Neuronal stem cell (in vitro differentiated cells): ENCODE data around the gene NUTM1.

Experiments used
- DNase-seq: peaks from one replicate; pipeline ENCODE4 v3.0.0-alpha.2; 2013; ENCODE audit warnings: low spot score
- H2AFZ ChIP-seq: one replicate; pipeline ENCODE4 v1.6.1; 2013; ENCODE audit warnings: mild to moderate bottlenecking, low read length, inconsistent platforms
- H2AK5ac ChIP-seq: 2 replicates; pipeline ENCODE4 v1.6.1; 2013; ENCODE audit warnings: low read depth, mild to moderate bottlenecking, inconsistent platforms, low read length, moderate library complexity, mixed read lengths
- H2BK120ac ChIP-seq: 2 replicates; pipeline ENCODE4 v1.6.1; 2013; ENCODE audit warnings: low read depth, mild to moderate bottlenecking, inconsistent platforms, low read length, moderate library complexity, mixed read lengths
- H2BK12ac ChIP-seq: one replicate; pipeline ENCODE4 v1.6.1; 2013; ENCODE audit warnings: low read length, inconsistent platforms
- H2BK15ac ChIP-seq: 2 replicates; pipeline ENCODE4 v1.6.1; 2013; ENCODE audit warnings: mild to moderate bottlenecking, low read length, inconsistent platforms, mixed read lengths
- H2BK5ac ChIP-seq: one replicate; pipeline ENCODE4 v1.6.1; 2013; ENCODE audit warnings: inconsistent platforms, mild to moderate bottlenecking, low read length, moderate library complexity
- H3K14ac ChIP-seq: one replicate; pipeline ENCODE4 v1.6.1; 2013; ENCODE audit warnings: low read length, inconsistent platforms
- H3K18ac ChIP-seq: 2 replicates; pipeline ENCODE4 v1.6.1; 2013; ENCODE audit warnings: low read length, inconsistent platforms
- H3K23ac ChIP-seq: 2 replicates; pipeline ENCODE4 v1.6.1; 2013; ENCODE audit warnings: low read depth, mild to moderate bottlenecking, mixed read lengths, low read length, inconsistent platforms; ENCODE audit not compliant: poor library complexity
- H3K27ac ChIP-seq: replicated peaks from 3 replicates; pipeline ENCODE4 v1.5.1; 2013; ENCODE audit warnings: low read length, inconsistent platforms
- H3K27me3 ChIP-seq, 3 experiments: 2 replicates each; pipeline ENCODE4 v1.6.1; 2013; ENCODE audit warnings: low read length in 3 of 3, mild to moderate bottlenecking in 2 of 3, inconsistent platforms in 1 of 3, low read depth in 1 of 3, mixed read lengths in 1 of 3, moderate library complexity in 1 of 3; ENCODE audit not compliant: control insufficient read depth in 3 of 3, insufficient read depth in 3 of 3
- H3K36me3 ChIP-seq, 2 donors: replicated peaks in 1 of 2; 2 replicates each; pipeline ENCODE4 v1.6.1; 2013; ENCODE audit warnings: low read length in 2 of 2; ENCODE audit not compliant: control insufficient read depth in 2 of 2, insufficient read depth in 2 of 2
- H3K4ac ChIP-seq: 2 replicates; pipeline ENCODE4 v1.6.1; 2013; ENCODE audit warnings: inconsistent platforms, mild to moderate bottlenecking, low read length, moderate library complexity
- H3K4me1 ChIP-seq, 2 donors: 1 replicate in 1 of 2; 2 replicates in 1 of 2; pipeline ENCODE4 v1.6.1; 2013; ENCODE audit warnings: low read length in 2 of 2, low read depth in 1 of 2; ENCODE audit not compliant: control insufficient read depth in 2 of 2, insufficient read depth in 1 of 2
- H3K4me2 ChIP-seq: one replicate; pipeline ENCODE4 v1.6.1; 2013; ENCODE audit warnings: mild to moderate bottlenecking, low read length, inconsistent platforms; ENCODE audit not compliant: insufficient read depth, poor library complexity, severe bottlenecking
- H3K4me3 ChIP-seq, 2 donors: 2 replicates each; pipeline ENCODE4 v1.5.1; 2013; ENCODE audit warnings: low read length in 2 of 2, mild to moderate bottlenecking in 2 of 2, inconsistent platforms in 1 of 2, moderate library complexity in 1 of 2
- H3K79me1 ChIP-seq: one replicate; pipeline ENCODE4 v1.6.1; 2013; ENCODE audit warnings: low read depth, mild to moderate bottlenecking, inconsistent platforms, low read length, moderate library complexity
- H3K9ac ChIP-seq: one replicate; pipeline ENCODE4 v1.6.1; 2013; ENCODE audit warnings: mild to moderate bottlenecking, low read depth, low read length, inconsistent platforms; ENCODE audit not compliant: poor library complexity
- H3K9me3 ChIP-seq, 2 donors: replicated peaks in 1 of 2; 2 replicates each; pipeline versions ENCODE3 to v1.6.1; 2013; ENCODE audit warnings: low read length in 2 of 2, mild to moderate bottlenecking in 2 of 2, inconsistent platforms in 1 of 2, low read depth in 1 of 2, mixed read lengths in 1 of 2, moderate library complexity in 1 of 2; ENCODE audit not compliant: control insufficient read depth in 2 of 2, insufficient read depth in 1 of 2
- H4K8ac ChIP-seq: one replicate; pipeline ENCODE4 v1.6.1; 2013; ENCODE audit warnings: low read depth, mild to moderate bottlenecking, inconsistent platforms, low read length, moderate library complexity
- H4K91ac ChIP-seq: one replicate; pipeline ENCODE4 v1.6.1; 2013; ENCODE audit warnings: low read length, low read depth, mild to moderate bottlenecking, inconsistent platforms; ENCODE audit not compliant: poor library complexity
- WGBS, 2 donors: extraction: QIAGEN DNeasy Blood & Tissue Kit; methylation state at CpG; one replicate each; pipeline ENCODE4 v1.1.7; 2013; ENCODE audit warnings: missing lambda C conversion rate in 2 of 2, mixed read lengths in 1 of 2; ENCODE audit not compliant: insufficient read length in 2 of 2, insufficient replicate concordance in 1 of 2; ENCODE audit errors: extremely low coverage in 2 of 2; 5-methylcytosine and 5-hydroxymethylcytosine counted together

NUTM1 gene

GRCh38 chr15:34311563-34311962, 31.6 kb upstream of the NUTM1 start:
- H3K14ac ChIP-seq, result no peak overlapping the region
- no peak overlapping the region for H2BK120ac ChIP-seq
- no peak overlapping the region for H3K4me2 ChIP-seq
- H3K9me3 ChIP-seq, result no peaks in the 10 kb centered on the region
- WGBS, 2 donors, result no CpG with 5 or more reads among the region's 1 CpG
- no peak overlapping the region for H3K9ac ChIP-seq
- no peaks in the 10 kb centered on the region for H3K27me3 ChIP-seq
- no peak overlapping the region for H2BK12ac ChIP-seq
- no peak overlapping the region for H2BK5ac ChIP-seq
- H2AFZ ChIP-seq, result no peak overlapping the region
- no peaks in the 10 kb centered on the region for H3K79me1 ChIP-seq
- H3K4me3 ChIP-seq, result no peak overlapping the region
- no peak overlapping the region for H3K27ac ChIP-seq
- no peak overlapping the region for H3K23ac ChIP-seq
- no peak for DNase-seq
- H3K4me1 ChIP-seq, result no peaks in the 10 kb centered on the region
- H4K8ac ChIP-seq, result no peak overlapping the region
- H3K4ac ChIP-seq, result no peak overlapping the region
- H2AK5ac ChIP-seq, result no peak overlapping the region
- no peak overlapping the region for H3K18ac ChIP-seq
- no peak overlapping the region for H2BK15ac ChIP-seq
- H4K91ac ChIP-seq, result no peak overlapping the region
- H3K36me3 ChIP-seq, result no peaks in the 10 kb centered on the region

GRCh38 chr15:34314491-34315490, 28.3 kb upstream of the NUTM1 start:
- no peak overlapping the region for H2AFZ ChIP-seq

GRCh38 chr15:34318277-34319079, 24.6 kb upstream of the NUTM1 start:
- Histone ChIP-seq H3K23ac (no peak overlapping the region), H4K91ac (no peak overlapping the region), H4K8ac (no peak overlapping the region), H3K4ac (no peak overlapping the region), H3K9ac (no peak overlapping the region), H3K36me3 (no peaks in the 10 kb centered on the region), H3K79me1 (no peaks in the 10 kb centered on the region), H2AFZ (peak overlapping the region; percentile 80), H3K4me1 (peaks cover 0 to 2% of the 10 kb centered on the region in 2 donors), H3K4me3 (peak overlapping the region in 1 of 2 donors; percentile 19), H2BK15ac (no peak overlapping the region), H3K27me3 (no peaks in the 10 kb centered on the region), H2BK120ac (no peak overlapping the region), H3K27ac (no peak overlapping the region), H2BK12ac (no peak overlapping the region), H3K4me2 (peak overlapping the region; percentile 46), H3K14ac (no peak overlapping the region), H3K18ac (no peak overlapping the region), H2AK5ac (no peak overlapping the region), H2BK5ac (no peak overlapping the region), H3K9me3 (peaks cover 0 to 2% of the 10 kb centered on the region in 2 donors)
- no CpG with 5 or more reads among the region's 10 CpGs for WGBS, 2 donors
- DNase-seq, result peak; percentile 18

More at GRCh38 chr15:34314491-34315490, 28.3 kb upstream of the NUTM1 start:
- Histone ChIP-seq H4K91ac (no peak overlapping the region), H2BK12ac (no peak overlapping the region), H3K36me3 (no peaks in the 10 kb centered on the region), H3K18ac (no peak overlapping the region), H2BK5ac (no peak overlapping the region), H3K4ac (no peak overlapping the region), H2AK5ac (no peak overlapping the region), H4K8ac (no peak overlapping the region), H3K14ac (no peak overlapping the region), H3K4me2 (no peak overlapping the region), H3K23ac (no peak overlapping the region), H3K27ac (no peak overlapping the region), H3K9ac (no peak overlapping the region), H2BK15ac (no peak overlapping the region), H3K4me1 (peaks cover 0 to 2% of the 10 kb centered on the region in 2 donors), H3K4me3 (no peak overlapping the region), H3K27me3 (no peaks in the 10 kb centered on the region), H2BK120ac (no peak overlapping the region), H3K79me1 (no peaks in the 10 kb centered on the region), H3K9me3 (no peaks in the 10 kb centered on the region)
- no peak for DNase-seq
- no CpG with 5 or more reads among the region's 3 CpGs for WGBS, 2 donors

- no peak overlapping the region for H3K23ac ChIP-seq
- H3K18ac ChIP-seq, result no peak overlapping the region
- H3K36me3 ChIP-seq, result no peaks in the 10 kb centered on the region
- no peak for DNase-seq
- no peak overlapping the region for H3K4ac ChIP-seq
- H2AK5ac ChIP-seq, result no peak overlapping the region
- H3K4me1 ChIP-seq, result peaks cover 0 to 2% of the 10 kb centered on the region in 2 donors
- peaks cover 0 to 2% of the 10 kb centered on the region in 2 donors for H3K9me3 ChIP-seq
- no peak overlapping the region for H3K4me3 ChIP-seq
- H3K4me2 ChIP-seq, result no peak overlapping the region
- H2BK120ac ChIP-seq, result no peak overlapping the region
- no peak overlapping the region for H2BK5ac ChIP-seq
- H2BK15ac ChIP-seq, result no peak overlapping the region
- H2AFZ ChIP-seq, result no peak overlapping the region
- H2BK12ac ChIP-seq, result no peak overlapping the region
- no peak overlapping the region for H4K91ac ChIP-seq
- no peak overlapping the region for H3K9ac ChIP-seq
- H3K14ac ChIP-seq, result no peak overlapping the region
- no peak overlapping the region for H4K8ac ChIP-seq
- WGBS, 2 donors, result no CpG with 5 or more reads among the region's 10 CpGs
- H3K27ac ChIP-seq, result no peak overlapping the region
- no peaks in the 10 kb centered on the region for H3K79me1 ChIP-seq
- no peaks in the 10 kb centered on the region for H3K27me3 ChIP-seq
Measured at GRCh38 chr15:34323217-34323616, 19.9 kb upstream of the NUTM1 start.
